Type B pancreatic cell (in vitro differentiated cells): ENCODE measurements around the gene CNTROB. TPM values are rescaled to one million over a fixed set of nuclear protein-coding genes. Genes with fewer than 3 reads are reported as not detected.

Experiments
- DNase-seq: peaks from one replicate; pipeline ENCODE4 v3.0.0; 2021; ENCODE audit warnings: mixed read lengths; ENCODE audit not compliant: unreplicated experiment; ENCODE audit errors: extremely low spot score
- H3K27ac Mint-ChIP-seq: 2 replicates; pipeline ENCODE4 v1.8.0; 2021; ENCODE audit warnings: mild to moderate bottlenecking, mixed read lengths
- H3K27me3 Mint-ChIP-seq: 2 replicates; pipeline ENCODE4 v1.8.0; 2021; ENCODE audit warnings: mixed read lengths
- H3K36me3 Mint-ChIP-seq: 2 replicates; pipeline ENCODE4 v1.8.0; 2021; ENCODE audit warnings: mixed read lengths
- H3K4me1 Mint-ChIP-seq: one replicate; pipeline ENCODE4 v1.8.0; 2021; ENCODE audit warnings: mixed read lengths; ENCODE audit not compliant: unreplicated experiment
- H3K4me3 Mint-ChIP-seq: 2 replicates; pipeline ENCODE4 v1.8.0; 2021; ENCODE audit warnings: mild to moderate bottlenecking, mixed read lengths
- H3K9me3 Mint-ChIP-seq: 2 replicates; pipeline ENCODE4 v1.8.0; 2021; ENCODE audit warnings: mixed read lengths
- total RNA-seq: library from RNA; stranded (reverse); gene quantifications from 2 replicates; pipeline ENCODE4 v1.2.1, GENCODE V29; 2021; ENCODE audit warnings: low replicate concordance
- TF ChIP-seq, protein P1 (sequence below): fragments of 200-600 bp; sonication (generic); conservative IDR thresholded peaks from 2 replicates; pipeline ENCODE4 v1.5.0; 2021; ENCODE audit warnings: antibody characterized with exemption, mild to moderate bottlenecking

Gene CNTROB
- total RNA-seq, 1 donor from 2014 or later = 42.6 TPM

DNA sequence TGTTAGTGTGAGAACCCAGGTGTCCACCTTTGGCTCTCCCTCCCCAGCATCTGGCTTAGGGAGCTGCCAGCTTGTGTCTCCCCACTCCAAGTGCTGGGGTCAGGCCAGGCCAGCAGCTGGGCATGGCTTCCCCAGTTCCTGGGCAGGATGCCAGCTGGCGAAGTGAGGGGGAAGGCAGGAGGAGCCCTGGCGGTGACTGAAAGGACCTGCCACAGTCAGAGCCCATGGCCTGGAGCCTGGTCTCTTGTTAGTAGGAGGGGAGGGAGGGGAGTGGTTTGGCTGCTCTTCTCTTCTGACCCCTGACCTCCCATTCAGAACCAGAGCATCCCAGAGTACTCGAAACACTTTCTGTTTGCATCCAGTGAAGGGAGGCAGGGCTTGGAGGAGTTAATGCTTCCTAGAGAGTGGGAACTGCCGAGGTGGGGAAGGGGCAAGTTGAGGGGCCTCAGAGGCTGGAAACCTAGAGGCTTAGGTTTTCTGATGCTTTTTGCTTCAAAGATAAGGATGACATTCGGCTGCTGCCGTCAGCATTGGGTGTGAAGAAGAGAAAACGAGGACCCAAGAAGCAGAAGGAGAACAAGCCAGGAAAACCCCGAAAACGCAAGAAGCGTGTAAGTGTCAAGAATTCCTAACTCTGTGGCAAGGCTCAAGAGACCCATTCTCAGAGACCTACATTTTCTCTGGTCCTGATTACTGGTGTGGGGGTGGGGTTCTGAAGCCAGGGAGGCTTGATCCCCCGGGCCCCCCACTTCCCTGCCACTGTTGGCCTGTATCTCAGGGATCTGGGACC lies 42.6 kb upstream of the CNTROB start:
- TF ChIP-seq, protein P1, sequence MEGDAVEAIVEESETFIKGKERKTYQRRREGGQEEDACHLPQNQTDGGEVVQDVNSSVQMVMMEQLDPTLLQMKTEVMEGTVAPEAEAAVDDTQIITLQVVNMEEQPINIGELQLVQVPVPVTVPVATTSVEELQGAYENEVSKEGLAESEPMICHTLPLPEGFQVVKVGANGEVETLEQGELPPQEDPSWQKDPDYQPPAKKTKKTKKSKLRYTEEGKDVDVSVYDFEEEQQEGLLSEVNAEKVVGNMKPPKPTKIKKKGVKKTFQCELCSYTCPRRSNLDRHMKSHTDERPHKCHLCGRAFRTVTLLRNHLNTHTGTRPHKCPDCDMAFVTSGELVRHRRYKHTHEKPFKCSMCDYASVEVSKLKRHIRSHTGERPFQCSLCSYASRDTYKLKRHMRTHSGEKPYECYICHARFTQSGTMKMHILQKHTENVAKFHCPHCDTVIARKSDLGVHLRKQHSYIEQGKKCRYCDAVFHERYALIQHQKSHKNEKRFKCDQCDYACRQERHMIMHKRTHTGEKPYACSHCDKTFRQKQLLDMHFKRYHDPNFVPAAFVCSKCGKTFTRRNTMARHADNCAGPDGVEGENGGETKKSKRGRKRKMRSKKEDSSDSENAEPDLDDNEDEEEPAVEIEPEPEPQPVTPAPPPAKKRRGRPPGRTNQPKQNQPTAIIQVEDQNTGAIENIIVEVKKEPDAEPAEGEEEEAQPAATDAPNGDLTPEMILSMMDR = peak; percentile 69
- Mint-ChIP-seq H3K27me3 (no peaks in the 10 kb centered on the region), H3K9me3 (no peaks in the 10 kb centered on the region), H3K36me3 (peaks cover 9% of the 10 kb centered on the region), H3K27ac (no peak overlapping the region), H3K4me1 (no peaks in the 10 kb centered on the region), H3K4me3 (no peak overlapping the region)
- DNase-seq = peak; percentile 79

DNA sequence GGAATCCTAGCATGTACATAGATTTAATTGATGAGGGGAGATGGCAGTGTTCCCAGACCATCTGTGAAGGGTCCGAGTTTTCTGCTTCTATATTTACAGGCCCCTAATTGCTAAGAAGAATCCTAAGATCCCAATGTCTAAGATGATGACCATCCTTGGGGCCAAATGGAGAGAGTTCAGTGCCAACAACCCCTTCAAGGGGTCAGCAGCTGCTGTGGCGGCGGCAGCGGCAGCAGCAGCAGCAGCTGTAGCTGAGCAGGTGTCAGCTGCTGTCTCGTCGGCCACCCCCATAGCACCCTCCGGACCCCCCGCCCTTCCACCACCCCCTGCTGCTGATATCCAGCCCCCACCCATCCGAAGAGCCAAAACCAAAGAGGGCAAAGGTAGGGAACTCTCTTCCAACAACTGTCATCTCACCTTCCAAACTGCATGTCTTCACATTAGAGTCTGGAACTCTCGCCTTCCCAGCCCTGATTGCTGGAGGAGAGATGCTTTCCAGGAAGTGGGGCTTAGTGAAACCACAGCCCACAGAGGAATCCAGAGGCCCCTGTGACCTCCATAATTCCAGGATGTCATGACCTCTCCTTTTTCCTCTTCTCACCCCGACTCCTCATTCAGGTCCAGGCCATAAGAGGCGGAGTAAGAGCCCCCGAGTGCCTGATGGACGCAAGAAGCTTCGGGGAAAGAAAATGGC lies 38.7 kb upstream of the CNTROB start:
- DNase-seq = no peak
- TF ChIP-seq, protein P1 = no peak
- no peak overlapping the region for H3K4me3 Mint-ChIP-seq
- no peak overlapping the region for H3K27ac Mint-ChIP-seq
- H3K4me1 Mint-ChIP-seq = peaks cover 6% of the 10 kb centered on the region
- H3K27me3 Mint-ChIP-seq = no peaks in the 10 kb centered on the region
- no peaks in the 10 kb centered on the region for H3K9me3 Mint-ChIP-seq
- H3K36me3 Mint-ChIP-seq = peaks cover 38% of the 10 kb centered on the region

DNA sequence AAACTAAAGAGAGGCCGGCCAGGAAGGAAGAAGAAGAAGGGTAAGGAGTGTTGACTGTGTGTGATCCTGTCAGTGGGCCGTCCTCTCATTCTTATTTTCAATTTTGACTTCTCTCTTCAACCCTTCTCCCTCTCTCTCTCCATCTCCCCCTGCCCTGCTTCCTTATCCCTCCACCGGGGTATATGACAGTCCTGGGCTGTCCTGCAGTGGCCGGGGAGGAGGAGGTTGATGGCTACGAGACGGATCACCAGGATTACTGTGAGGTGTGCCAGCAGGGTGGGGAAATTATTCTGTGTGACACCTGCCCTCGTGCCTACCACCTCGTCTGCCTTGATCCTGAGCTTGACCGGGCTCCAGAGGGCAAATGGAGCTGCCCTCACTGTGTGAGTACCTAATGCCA lies 37.8 kb upstream of the CNTROB start:
- H3K4me1 Mint-ChIP-seq = peaks cover 6% of the 10 kb centered on the region
- H3K9me3 Mint-ChIP-seq = no peaks in the 10 kb centered on the region
- peaks cover 42% of the 10 kb centered on the region for H3K36me3 Mint-ChIP-seq
- DNase-seq = no peak
- no peak overlapping the region for H3K27ac Mint-ChIP-seq
- H3K4me3 Mint-ChIP-seq = no peak overlapping the region
- H3K27me3 Mint-ChIP-seq = no peaks in the 10 kb centered on the region
- TF ChIP-seq, protein P1 = no peak

DNA sequence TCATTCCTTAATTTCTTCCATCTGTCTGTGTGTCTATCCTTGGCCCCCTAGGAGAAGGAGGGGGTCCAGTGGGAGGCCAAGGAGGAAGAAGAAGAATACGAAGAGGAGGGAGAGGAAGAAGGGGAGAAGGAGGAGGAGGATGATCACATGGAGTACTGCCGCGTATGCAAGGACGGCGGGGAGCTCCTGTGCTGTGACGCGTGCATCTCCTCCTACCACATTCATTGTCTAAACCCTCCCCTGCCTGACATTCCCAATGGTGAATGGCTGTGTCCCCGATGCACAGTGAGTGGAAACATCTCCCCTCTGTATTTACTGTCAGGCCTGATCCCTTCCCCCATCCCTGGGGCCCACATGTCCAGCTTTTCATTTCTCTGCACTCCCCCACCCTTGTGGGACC lies 37.1 kb upstream of the CNTROB start:
- DNase-seq = no peak
- H3K27me3 Mint-ChIP-seq = no peaks in the 10 kb centered on the region
- TF ChIP-seq, protein P1 = no peak
- peaks cover 6% of the 10 kb centered on the region for H3K4me1 Mint-ChIP-seq
- H3K4me3 Mint-ChIP-seq = no peak overlapping the region
- H3K27ac Mint-ChIP-seq = no peak overlapping the region
- H3K9me3 Mint-ChIP-seq = no peaks in the 10 kb centered on the region
- H3K36me3 Mint-ChIP-seq = peaks cover 47% of the 10 kb centered on the region

DNA sequence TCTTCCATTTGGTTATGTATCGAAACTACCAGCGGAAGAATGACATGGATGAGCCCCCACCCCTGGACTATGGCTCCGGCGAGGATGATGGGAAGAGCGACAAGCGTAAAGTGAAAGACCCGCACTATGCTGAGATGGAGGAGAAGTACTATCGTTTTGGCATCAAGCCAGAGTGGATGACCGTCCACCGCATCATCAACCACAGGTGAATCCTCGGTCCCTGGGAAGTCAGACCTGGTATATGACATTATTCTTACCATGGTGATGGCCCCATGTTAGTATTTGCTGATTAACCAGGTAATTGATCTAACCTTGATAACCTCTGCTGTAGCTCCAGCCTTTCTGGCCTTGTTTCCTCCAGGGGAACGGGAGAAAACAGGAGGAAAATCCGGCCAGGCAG lies 34.9 kb upstream of the CNTROB start:
- Mint-ChIP-seq H3K4me1 (peaks cover 6% of the 10 kb centered on the region), H3K4me3 (no peak overlapping the region), H3K9me3 (no peaks in the 10 kb centered on the region), H3K27ac (no peak overlapping the region), H3K27me3 (no peaks in the 10 kb centered on the region), H3K36me3 (peaks cover 50% of the 10 kb centered on the region)
- DNase-seq = no peak
- TF ChIP-seq, protein P1 = no peak
